AG04450 (cell line): ENCODE results near the gene DOHH. TPM values are rescaled to one million over a fixed set of nuclear protein-coding genes. Genes with fewer than 3 reads are reported as not detected.
A peak's percentile ranks its signal among the peaks of the same experiment; 100 is the strongest.

ENCODE experiments used
- CTCF ChIA-PET: fragments of 300-600, 350-600 bp; formaldehyde crosslinking; extraction: SDS; loops from one replicate; lab custom pipeline; 2022; ENCODE audit warnings: antibody characterized with exemption, inconsistent platforms; lab: Charles Lee
- POLR2A ChIA-PET: fragments of 350-600 bp; formaldehyde crosslinking; extraction: SDS; loops from one replicate; lab custom pipeline; 2021; ENCODE audit warnings: antibody characterized with exemption, inconsistent platforms; lab: Yijun Ruan, JAX
- DNase-seq: peaks from one replicate; pipeline ENCODE4 v3.0.0-alpha.2; 2011; ENCODE audit warnings: low read depth, low spot score
- H3K27ac ChIP-seq: one replicate; pipeline ENCODE4 v1.5.1; 2012; ENCODE audit warnings: low read depth, low read length, control low read depth
- H3K27me3 ChIP-seq: one replicate; pipeline ENCODE4 v1.6.0; 2012; ENCODE audit warnings: low read length; ENCODE audit not compliant: control insufficient read depth, insufficient read depth
- H3K4me3 ChIP-seq: 2 replicates; pipeline ENCODE4 v1.5.1; 2011; ENCODE audit warnings: mild to moderate bottlenecking, low read depth, low read length, control low read depth
- H3K9me3 ChIP-seq: 2 replicates; pipeline ENCODE4 v1.5.1; 2012; ENCODE audit warnings: low read length; ENCODE audit not compliant: control insufficient read depth, insufficient read depth
- CTCF ChIP-seq: IDR thresholded peaks from 2 replicates; pipeline ENCODE4 v1.5.1; 2011; ENCODE audit warnings: low read depth, low read length, control low read depth, inconsistent platforms
- polyA plus RNA-seq: library from polyadenylated mRNA; depleted of rRNA; stranded (reverse); fragments of >200 nt; gene quantifications from 2 replicates; pipeline ENCODE4 v1.2.3, GENCODE V29; 2011

Gene DOHH
- polyA plus RNA-seq, 1 experiment = 3.4 TPM

DNA sequence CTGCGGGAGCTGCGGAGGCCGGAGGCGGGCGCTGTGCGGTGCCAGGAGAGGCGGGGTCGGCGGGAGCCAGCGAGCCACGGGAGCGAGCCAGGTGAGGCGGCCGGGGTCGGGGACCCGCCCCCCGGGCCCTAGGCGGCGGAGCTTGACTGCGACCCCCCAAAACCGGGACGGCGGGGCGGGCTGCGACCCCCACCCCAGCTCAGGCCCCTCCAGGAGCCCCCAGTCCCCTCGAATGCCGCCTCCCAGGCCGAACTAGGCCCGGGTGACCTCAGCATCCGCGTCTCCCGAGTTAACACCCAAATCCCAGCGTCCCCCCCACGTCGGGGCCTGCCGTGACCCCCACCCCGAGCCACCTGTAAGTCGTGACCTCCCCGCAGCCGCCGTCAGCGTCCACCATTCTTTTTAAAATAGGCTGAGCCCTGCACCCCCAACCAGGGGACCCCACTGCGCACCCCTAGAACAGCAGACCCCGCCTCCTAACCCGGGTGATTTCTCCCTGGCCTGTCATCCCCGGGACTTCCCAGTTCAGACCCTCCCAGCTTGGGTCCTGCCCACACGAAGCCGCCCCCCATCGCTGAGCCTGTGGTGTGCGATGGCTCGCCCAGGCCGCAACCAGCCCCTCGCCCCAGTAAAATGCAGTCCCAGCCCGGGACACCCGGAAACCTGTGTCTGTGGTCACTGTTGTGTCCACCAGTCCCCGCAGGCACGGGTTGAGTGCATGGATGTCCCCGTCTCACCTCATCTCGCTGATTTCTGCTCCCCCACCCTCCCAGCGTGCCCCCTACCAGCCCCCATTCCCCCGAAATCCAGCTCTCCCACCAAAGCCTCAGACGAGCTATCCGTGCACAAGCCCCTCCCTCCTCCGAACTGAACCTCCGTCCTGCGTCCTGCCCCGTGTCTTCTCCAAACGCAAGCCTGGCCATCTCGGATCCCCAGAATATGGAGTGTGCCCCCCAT lies 6.2 kb upstream of the DOHH start:
- no peaks in the 10 kb centered on the region; the same call in 1 of the 2 replicates for H3K9me3 ChIP-seq
- no peak for TF ChIP-seq CTCF
- H3K27me3 ChIP-seq = no peaks in the 10 kb centered on the region
- DNase-seq = no peak
- ChIA-PET CTCF (interaction anchor here (1.4 kb wide), 1 partner anchor 21 kb away, joined by 3 read pairs; no protein-coding TSS in a partner anchor), POLR2A (interaction anchor here (0.6 to 0.9 kb wide), 3 partner anchors 24 to 77 kb away, joined by 3 read pairs; partner anchors contain the start of gene SMIM44)
- H3K4me3 ChIP-seq = peak overlapping the region; percentile 78
- H3K27ac ChIP-seq = no peak overlapping the region

DNA sequence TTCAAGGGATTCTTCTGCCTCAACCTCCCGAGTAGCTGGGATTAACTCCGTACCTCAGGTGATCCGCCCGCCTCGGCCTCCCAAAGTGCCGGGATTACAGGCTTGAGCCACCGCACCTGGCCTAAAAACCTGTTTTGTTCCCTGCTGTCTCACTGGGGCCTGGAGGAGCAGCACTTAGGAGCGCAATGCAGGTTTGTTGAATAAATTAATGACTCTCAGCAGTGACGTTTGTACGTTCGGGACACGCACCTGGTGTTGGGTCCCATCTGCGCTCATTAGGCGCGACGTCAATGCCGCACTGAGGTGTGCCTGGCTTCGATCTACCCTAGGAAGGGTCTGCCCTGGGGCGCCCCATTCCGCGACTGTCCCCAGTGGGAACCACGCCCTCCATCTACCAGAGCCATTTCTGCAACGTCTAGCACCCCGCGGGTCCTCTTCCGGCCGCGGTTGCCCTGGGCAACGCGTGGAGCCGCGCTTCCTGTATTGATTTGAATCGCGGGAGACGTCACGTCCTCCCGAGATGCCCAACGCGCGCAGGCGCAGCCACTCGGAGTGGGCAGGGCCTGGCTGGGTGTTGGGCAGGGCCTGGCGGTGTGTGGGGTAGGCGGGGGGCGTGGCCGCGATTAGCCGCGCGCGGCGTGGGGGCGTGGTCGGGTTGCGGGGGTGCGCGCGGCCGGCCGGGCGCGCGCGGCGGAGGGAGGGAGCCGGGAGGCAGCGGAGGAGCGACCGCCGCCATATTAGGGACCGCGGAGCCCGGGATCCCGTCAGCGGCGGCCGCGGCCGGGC lies 5.3 kb upstream of the DOHH start, which contains the start of gene FZR1:
Gene FZR1 (plus strand): TSS at position 714 of the 786 bp plus-strand sequence. CDS start 16,679 bp downstream, outside the sequence.
- CTCF ChIA-PET = interaction anchor here (0.6 to 1.4 kb wide), 2 partner anchors 20 to 21 kb away, joined by 3 to 4 read pairs; no protein-coding TSS in a partner anchor
- POLR2A ChIA-PET = interaction anchor here (0.6 to 0.9 kb wide), 2 partner anchors 27 to 76 kb away, joined by 3 read pairs; no protein-coding TSS in a partner anchor
- no peaks in the 10 kb centered on the region for H3K27me3 ChIP-seq
- no peak within 1 kb of the TSS for H3K27ac ChIP-seq
- no peak for TF ChIP-seq CTCF
- DNase-seq = peak; percentile 95
- no peaks in the 10 kb centered on the region; the same call in 1 of the 2 replicates for H3K9me3 ChIP-seq
- peak within 1 kb of the TSS; percentile 89 for H3K4me3 ChIP-seq

DNA sequence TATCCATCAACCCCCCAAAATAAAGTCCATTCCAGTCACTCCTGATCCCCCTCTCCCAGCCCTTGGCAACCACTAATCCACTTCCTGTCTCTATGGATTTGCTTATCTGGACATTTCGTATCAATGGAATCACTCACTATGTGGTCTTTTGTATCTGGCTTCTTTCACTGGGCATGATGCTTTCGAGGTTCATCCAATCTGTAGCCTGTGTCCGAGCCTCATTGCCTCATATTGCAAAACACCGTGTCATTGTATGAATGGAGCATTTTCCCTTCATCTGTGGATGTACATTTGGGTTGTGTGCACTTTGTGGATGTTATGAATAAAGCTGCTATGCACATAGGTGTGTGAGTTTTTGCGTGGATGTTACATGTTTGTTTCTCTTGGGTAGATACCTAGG lies 4.3 kb upstream of the DOHH start:
- Histone ChIP-seq H3K4me3 (no peak overlapping the region), H3K9me3 (no peaks in the 10 kb centered on the region; the same call in 1 of the 2 replicates), H3K27me3 (no peaks in the 10 kb centered on the region), H3K27ac (no peak overlapping the region)
- DNase-seq = no peak
- no peak for TF ChIP-seq CTCF
- CTCF ChIA-PET = interaction anchor here (0.6 kb wide), 1 partner anchor 20 kb away, joined by 4 read pairs; no protein-coding TSS in a partner anchor
- POLR2A ChIA-PET = no interaction called here

DNA sequence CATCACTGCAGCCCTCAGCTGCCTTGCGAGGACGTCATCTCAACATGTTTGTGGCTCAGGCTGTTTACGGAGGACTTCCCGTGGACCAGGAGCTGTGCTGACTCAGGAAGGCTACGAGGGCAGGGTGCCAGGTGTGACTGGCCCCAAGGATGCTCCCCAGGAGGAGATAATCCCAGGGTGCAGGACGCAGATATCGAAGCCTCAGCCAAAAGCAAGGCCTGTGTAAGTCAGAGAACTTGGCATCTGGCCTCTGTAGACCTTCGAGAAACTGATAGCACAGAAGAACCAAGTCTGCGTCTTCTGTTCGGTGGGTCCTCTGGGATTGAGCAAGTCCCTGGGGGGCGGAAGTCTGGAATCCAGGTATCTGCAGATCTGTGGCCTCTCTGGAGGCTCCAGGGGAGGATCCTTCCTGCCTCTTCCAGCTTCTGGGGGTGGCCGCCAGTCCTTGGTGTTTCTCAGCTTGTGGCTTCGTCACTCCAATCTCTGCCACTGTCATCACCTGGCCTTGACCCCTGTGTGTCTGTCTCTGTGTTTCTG lies 2.6 kb upstream of the DOHH start:
- POLR2A ChIA-PET = interaction anchor here (0.6 kb wide), 1 partner anchor 12 kb away, joined by 3 read pairs; no protein-coding TSS in a partner anchor
- Histone ChIP-seq H3K27ac (no peak overlapping the region), H3K27me3 (no peaks in the 10 kb centered on the region), H3K4me3 (no peak overlapping the region), H3K9me3 (no peaks in the 10 kb centered on the region; the same call in 1 of the 2 replicates)
- TF ChIP-seq CTCF = no peak
- no peak for DNase-seq
- CTCF ChIA-PET = interaction anchor here (0.8 kb wide), 1 partner anchor 200 kb away, joined by 3 read pairs; no protein-coding TSS in a partner anchor
